Embryonic facial prominence (tissue), 1 donor: ENCODE measurements around the gene ARHGEF17.
"Not testable (repeated sequence)": the region's sequence is repeated elsewhere in the genome, so short reads cannot be mapped to it uniquely, and the experiment has no call there.

Experiments
- DNase-seq: peaks from one replicate; pipeline ENCODE4 v3.0.0-alpha.2; 2016; ENCODE audit errors: extremely low spot score

ARHGEF17 gene

GRCh38 chr11:73308003-73308960 lies at the start of gene ARHGEF17:
Gene ARHGEF17 (plus strand): TSS chr11:73308276. CDS start chr11:73308639, 363 bp downstream.
- peak; percentile 83 for DNase-seq

- no peak for DNase-seq
These were observed 48.5 kb upstream of the ARHGEF17 start for GRCh38 chr11:73259406-73260126.

GRCh38 chr11:73260127-73260457 lies 48.0 kb upstream of the ARHGEF17 start:
- no peak for DNase-seq

- no peak for DNase-seq
These were observed 45.1 kb upstream of the ARHGEF17 start for GRCh38 chr11:73262851-73263495.

- DNase-seq: no peak
These were observed 44.4 kb upstream of the ARHGEF17 start for GRCh38 chr11:73263640-73264039.

- DNase-seq: no peak
These were observed 42.7 kb upstream of the ARHGEF17 start for GRCh38 chr11:73265278-73265810.

- DNase-seq: no peak
These were observed 42.0 kb upstream of the ARHGEF17 start for GRCh38 chr11:73265853-73266645.

GRCh38 chr11:73266646-73267020 lies 41.4 kb upstream of the ARHGEF17 start:
- DNase-seq: no peak

GRCh38 chr11:73267122-73267846 lies 40.8 kb upstream of the ARHGEF17 start:
- DNase-seq: no peak

GRCh38 chr11:73267906-73268540 lies 40.1 kb upstream of the ARHGEF17 start:
- DNase-seq: no peak

- DNase-seq: no peak
These were observed 39.3 kb upstream of the ARHGEF17 start for GRCh38 chr11:73268671-73269271.

GRCh38 chr11:73269459-73270015 lies 38.5 kb upstream of the ARHGEF17 start:
- DNase-seq: peak; percentile 15

GRCh38 chr11:73270016-73270854 lies 37.8 kb upstream of the ARHGEF17 start:
- DNase-seq: no peak

- DNase-seq: no peak
These were observed 37.1 kb upstream of the ARHGEF17 start for GRCh38 chr11:73270855-73271477.

- DNase-seq: not testable (repeated sequence)
These were observed 36.6 kb upstream of the ARHGEF17 start for GRCh38 chr11:73271478-73271865.

GRCh38 chr11:73271936-73272679 lies 36.0 kb upstream of the ARHGEF17 start, which contains the start of gene P2RY6:
Gene P2RY6 (plus strand): TSS chr11:73272338. CDS start chr11:73296519, 24,181 bp downstream.
- DNase-seq: no peak

- DNase-seq: no peak
These were observed 35.4 kb upstream of the ARHGEF17 start for GRCh38 chr11:73272680-73273038.
